Fibroblast of mammary gland (primary cell): ENCODE measurements around the gene SMOC2.

Experiments used
- DNase-seq: peaks from one replicate; pipeline ENCODE4 v3.0.0-alpha.2; 2010; ENCODE audit warnings: low read depth
- H3K4me3 ChIP-seq: 2 replicates; pipeline ENCODE4 v1.5.1; 2011; ENCODE audit warnings: low read depth, mild to moderate bottlenecking, low read length, moderate library complexity; ENCODE audit not compliant: control insufficient read depth
- TF ChIP-seq, protein P1 (sequence below): conservative IDR thresholded peaks from 2 replicates; pipeline ENCODE4 v1.5.1; 2011; ENCODE audit warnings: low read depth, low read length, inconsistent platforms; ENCODE audit not compliant: control insufficient read depth, insufficient read depth

SMOC2 gene

DNA sequence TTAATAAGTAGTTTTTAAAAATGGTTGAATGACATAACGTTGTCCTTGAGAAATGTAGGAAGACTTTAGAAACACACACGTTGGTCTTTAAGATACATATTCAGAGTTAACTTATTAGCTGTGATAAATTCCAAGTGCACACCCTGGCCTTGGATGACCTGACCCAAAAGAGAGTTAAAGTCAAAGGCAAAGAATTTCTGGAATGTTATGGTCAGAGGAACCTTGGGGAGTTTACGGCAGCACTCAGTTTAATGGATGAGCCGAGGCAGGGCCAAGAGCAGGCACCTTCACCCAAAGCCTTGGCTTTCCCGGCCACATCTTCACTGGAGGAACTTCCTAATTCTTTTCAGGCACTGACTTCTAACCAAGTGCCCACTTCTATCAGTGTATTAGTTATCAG lies 200.5 kb downstream of the SMOC2 start:
- TF ChIP-seq, protein P1, sequence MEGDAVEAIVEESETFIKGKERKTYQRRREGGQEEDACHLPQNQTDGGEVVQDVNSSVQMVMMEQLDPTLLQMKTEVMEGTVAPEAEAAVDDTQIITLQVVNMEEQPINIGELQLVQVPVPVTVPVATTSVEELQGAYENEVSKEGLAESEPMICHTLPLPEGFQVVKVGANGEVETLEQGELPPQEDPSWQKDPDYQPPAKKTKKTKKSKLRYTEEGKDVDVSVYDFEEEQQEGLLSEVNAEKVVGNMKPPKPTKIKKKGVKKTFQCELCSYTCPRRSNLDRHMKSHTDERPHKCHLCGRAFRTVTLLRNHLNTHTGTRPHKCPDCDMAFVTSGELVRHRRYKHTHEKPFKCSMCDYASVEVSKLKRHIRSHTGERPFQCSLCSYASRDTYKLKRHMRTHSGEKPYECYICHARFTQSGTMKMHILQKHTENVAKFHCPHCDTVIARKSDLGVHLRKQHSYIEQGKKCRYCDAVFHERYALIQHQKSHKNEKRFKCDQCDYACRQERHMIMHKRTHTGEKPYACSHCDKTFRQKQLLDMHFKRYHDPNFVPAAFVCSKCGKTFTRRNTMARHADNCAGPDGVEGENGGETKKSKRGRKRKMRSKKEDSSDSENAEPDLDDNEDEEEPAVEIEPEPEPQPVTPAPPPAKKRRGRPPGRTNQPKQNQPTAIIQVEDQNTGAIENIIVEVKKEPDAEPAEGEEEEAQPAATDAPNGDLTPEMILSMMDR: no peak
- no peak for DNase-seq

GRCh38 chr6:168643401-168643800 lies 202.4 kb downstream of the SMOC2 start:
- H3K4me3 ChIP-seq: no peak overlapping the region
- DNase-seq: no peak
- TF ChIP-seq, protein P1: no peak

More for the DNA sequence above, 200.5 kb downstream of the SMOC2 start:
- no peak overlapping the region for H3K4me3 ChIP-seq

DNA sequence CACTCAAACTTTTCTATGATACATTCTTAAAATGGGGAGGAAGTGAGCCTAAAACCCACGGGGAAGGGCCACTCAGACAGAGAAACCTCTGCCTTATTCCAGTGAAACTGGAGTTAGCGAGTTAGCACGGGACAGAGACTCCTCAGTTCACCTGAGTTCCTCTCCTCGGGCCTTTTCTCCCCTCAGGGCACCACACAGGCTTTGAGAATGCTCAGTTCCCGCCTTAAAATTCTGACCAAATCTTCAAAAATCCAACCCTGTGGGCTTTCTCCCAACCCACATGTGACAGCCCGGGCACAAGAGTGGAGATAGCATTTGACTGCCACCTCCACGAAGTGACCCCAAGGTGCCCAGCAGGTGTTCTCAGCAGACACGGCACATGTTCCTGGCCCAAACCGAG lies 204.3 kb downstream of the SMOC2 start:
- TF ChIP-seq, protein P1: no peak
- no peak for DNase-seq
- H3K4me3 ChIP-seq: no peak overlapping the region

DNA sequence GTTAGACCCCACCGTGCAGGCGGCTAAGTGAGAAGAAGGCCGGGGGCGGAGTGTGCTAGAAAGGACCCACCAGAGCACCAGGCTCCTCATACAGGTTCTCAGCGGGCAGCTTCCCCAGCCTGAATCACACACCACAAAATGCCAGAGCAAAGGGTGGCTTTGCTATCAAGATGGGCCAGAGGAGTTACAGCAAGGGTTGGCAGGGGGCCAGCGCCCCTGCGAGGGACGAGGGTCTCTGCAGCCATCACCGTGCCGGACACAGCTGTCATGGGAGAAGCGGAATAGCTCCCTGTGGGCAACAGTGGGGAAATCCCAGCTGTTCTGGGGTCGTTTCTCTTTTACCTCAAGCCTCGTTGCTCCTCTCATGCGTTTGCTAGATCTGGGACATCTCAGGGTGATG lies 206.3 kb downstream of the SMOC2 start:
- no peak overlapping the region for H3K4me3 ChIP-seq
- no peak for DNase-seq
- TF ChIP-seq, protein P1: no peak

DNA sequence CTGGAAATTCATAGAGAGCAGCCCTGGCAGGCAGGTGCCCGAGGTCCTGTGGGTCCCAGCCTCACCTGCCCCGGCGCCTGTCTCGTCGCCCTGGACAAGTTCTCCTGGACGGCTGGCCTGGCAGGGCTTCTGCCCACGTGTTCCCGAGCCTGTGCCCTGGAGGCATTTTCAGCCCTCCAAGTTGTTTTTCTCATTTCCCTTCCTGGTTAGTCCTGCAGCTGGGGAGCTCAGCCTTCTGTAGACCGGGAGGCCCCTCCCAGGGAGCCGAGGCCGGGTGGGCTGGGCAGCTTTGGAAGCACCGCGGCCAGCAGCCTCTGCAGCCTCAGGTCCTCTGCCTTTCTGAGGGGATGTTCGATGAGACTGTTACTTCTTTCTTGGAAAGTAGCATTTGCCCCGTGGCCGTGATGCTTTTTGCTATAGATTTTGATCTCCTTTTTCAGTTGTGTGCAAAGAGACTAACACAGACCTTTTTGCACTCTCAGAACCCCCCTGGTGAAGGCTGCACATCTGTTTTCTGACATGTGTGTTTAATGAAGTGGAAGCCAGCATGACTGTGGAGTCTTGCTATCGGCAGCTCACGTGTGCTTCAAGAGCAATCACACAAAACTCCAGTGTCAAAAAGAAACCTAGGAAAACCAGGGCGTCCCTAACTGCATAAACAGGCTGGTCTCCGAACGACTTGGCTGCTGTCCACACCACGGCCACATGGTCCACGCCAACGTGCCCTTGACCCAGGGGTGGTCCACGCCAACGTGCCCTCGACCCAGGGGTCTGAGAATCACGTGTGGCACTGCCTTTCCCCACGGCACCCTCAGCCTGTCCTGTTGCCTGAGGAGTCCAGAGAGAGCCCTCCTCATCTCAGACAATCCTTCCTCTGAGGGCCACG lies 207.5 kb downstream of the SMOC2 start:
- TF ChIP-seq, protein P1: no peak
- DNase-seq: no peak
- H3K4me3 ChIP-seq: no peak overlapping the region

GRCh38 chr6:168649209-168649608 lies 208.2 kb downstream of the SMOC2 start:
- no peak overlapping the region for H3K4me3 ChIP-seq
- TF ChIP-seq, protein P1: no peak
- DNase-seq: no peak

- DNase-seq: no peak
- TF ChIP-seq, protein P1: no peak
- H3K4me3 ChIP-seq: no peak overlapping the region
These were observed 209.7 kb downstream of the SMOC2 start for GRCh38 chr6:168650671-168651111.
